Retinal pigment epithelial cell (primary cell): Measurements from ENCODE around the gene ORC5.

Source experiments
- DNase-seq: peaks from one replicate; pipeline ENCODE4 v3.0.0-alpha.2; 2010; ENCODE audit warnings: low read depth
- H3K4me3 ChIP-seq: 2 replicates; pipeline ENCODE4 v1.5.1; 2011; ENCODE audit warnings: mild to moderate bottlenecking, low read length, control low read depth, moderate library complexity
- TF ChIP-seq, protein P1 (sequence below): conservative IDR thresholded peaks from 2 replicates; pipeline ENCODE4 v1.5.1; 2011; ENCODE audit warnings: low read depth, low read length, control low read depth, inconsistent platforms

Gene ORC5

DNA sequence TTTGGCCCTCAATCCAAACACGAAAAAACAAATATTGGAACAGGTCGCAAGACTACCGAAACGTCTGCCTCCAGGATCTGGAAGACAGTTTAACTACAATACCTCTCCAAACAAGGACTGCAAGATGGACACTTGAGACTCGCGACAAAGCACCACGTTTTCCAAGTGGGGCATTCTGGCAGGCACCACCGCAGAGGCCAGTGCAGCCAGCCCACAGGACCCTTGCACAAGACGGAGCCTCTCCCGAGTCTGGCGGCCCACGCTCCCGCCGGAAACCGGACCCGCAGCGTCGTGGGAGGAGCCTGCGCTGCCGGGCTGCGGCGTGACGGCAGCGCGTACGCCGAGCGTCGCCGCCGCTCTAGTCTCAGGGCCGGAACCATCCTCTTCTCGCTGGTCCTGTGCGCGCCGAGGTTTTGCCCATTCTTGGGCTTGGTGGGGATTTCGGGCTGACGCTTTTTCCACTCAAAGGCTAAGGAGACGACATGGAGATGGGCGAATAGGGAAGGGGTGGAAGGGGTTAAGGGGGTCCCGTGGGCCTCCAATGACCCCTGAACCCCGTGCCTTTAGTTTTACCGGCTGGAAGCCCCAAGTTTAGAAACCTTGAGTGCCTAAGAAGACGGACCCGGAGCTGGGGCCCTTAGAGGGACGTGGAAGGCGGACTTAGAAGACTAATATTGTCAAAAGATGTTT, at the start of gene ORC5:
Gene ORC5 (minus strand): TSS at position 283 of the 690 bp plus-strand sequence. CDS start 109 bp downstream, at position 174.
- TF ChIP-seq, protein P1, sequence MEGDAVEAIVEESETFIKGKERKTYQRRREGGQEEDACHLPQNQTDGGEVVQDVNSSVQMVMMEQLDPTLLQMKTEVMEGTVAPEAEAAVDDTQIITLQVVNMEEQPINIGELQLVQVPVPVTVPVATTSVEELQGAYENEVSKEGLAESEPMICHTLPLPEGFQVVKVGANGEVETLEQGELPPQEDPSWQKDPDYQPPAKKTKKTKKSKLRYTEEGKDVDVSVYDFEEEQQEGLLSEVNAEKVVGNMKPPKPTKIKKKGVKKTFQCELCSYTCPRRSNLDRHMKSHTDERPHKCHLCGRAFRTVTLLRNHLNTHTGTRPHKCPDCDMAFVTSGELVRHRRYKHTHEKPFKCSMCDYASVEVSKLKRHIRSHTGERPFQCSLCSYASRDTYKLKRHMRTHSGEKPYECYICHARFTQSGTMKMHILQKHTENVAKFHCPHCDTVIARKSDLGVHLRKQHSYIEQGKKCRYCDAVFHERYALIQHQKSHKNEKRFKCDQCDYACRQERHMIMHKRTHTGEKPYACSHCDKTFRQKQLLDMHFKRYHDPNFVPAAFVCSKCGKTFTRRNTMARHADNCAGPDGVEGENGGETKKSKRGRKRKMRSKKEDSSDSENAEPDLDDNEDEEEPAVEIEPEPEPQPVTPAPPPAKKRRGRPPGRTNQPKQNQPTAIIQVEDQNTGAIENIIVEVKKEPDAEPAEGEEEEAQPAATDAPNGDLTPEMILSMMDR = no peak
- H3K4me3 ChIP-seq = peak within 1 kb of the TSS; percentile 99
- no peak for DNase-seq

DNA sequence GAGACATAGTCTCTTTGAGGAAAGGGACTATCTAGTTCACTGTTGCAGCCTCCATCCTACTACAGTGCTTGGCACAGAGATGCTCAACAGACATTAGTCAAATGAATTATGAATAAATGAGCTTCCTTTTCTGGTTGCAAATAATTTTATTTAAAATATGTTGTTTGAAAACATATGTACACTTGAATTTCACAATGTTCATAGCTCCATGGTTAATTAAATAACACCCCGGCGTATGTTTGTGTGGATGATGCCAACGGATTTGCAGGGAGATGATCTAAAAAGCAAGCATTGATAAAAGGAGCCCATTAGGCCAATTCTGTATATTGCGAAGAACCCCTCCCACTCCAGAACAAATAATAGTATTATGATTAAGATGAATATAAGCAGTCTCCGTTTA, 47.8 kb upstream of the ORC5 start:
- TF ChIP-seq, protein P1 = no peak
- no peak overlapping the region for H3K4me3 ChIP-seq
- no peak for DNase-seq

GRCh38 chr7:104255194-104255593, 47.4 kb upstream of the ORC5 start:
- TF ChIP-seq, protein P1 = no peak
- no peak overlapping the region for H3K4me3 ChIP-seq
- no peak for DNase-seq

DNA sequence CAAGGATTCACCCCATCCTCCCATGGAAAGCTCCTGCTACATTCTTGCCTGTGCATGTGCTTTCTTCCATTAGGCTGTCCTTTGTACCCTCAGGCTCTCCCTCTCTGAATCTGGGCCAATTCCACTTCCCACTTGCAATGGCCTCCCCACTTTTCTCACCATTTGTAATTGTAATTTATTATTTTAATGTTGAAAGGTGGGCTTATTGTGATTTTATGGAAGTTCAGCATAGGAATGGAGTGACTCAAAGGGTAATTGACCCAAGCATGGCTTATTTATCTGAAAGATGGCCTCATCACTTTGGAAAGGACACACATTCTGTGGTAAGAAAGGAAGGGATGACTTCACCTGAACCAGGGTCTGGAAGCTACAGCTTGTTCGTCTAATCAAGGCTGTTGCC, 46.9 kb upstream of the ORC5 start:
- DNase-seq = no peak

DNA sequence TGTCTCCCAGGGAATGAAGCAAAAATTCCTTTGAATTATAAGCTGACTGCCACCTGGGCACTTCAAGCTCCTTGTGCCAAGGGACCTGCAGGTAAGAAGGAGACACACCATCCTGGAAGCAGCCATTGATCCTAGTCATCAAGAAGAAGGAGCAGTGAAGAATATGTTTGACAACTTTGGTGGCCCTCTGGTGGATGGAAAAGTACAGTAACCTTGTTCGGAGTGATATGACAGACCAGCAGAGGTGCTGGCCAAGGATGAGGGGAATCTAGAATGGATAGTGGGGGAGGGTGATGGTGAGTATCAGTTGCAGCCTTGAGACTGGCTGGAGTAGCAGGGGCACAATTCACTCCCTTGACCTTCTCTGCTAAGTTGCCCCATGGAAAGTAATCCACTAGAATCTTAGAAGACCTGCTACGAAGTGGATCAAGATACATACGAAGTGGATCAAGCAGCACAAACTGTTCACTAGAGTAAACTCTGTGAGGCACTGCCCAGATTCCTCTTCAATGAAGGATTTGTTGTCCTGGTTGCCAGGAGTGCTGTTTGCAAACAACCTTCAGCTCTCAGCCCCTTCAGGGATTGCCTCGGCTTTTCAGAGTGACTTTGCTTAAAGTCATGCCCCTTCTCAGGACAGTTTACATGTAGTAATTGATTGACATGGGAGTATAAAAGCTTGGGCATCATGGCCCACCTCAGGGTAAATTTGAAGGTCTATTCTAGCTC, 44.8 kb upstream of the ORC5 start:
- H3K4me3 ChIP-seq = no peak overlapping the region
- no peak for DNase-seq
- TF ChIP-seq, protein P1 = peak; percentile 23

More for the DNA sequence above, 46.9 kb upstream of the ORC5 start:
- TF ChIP-seq, protein P1 = no peak
- no peak overlapping the region for H3K4me3 ChIP-seq

DNA sequence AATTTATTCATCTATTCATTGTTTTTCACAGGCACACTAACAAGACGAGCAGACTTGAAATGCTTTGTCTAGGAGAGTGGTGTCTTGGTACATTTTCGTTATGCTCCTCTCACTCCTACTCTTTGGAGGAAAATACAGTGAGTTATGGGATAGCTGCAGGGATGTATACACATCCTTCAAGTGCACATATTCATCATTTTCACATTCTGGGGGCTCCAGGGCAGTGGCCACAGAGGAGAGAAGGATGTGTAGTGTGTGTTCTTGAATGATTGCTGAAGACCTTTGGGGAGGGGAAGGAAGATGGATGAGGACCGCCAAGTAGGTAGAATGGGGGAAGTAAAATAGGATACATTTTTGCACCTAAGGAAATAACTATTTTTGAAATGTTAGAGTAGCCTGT, 34.8 kb upstream of the ORC5 start:
- no peak overlapping the region for H3K4me3 ChIP-seq
- no peak for DNase-seq
- TF ChIP-seq, protein P1 = no peak

DNA sequence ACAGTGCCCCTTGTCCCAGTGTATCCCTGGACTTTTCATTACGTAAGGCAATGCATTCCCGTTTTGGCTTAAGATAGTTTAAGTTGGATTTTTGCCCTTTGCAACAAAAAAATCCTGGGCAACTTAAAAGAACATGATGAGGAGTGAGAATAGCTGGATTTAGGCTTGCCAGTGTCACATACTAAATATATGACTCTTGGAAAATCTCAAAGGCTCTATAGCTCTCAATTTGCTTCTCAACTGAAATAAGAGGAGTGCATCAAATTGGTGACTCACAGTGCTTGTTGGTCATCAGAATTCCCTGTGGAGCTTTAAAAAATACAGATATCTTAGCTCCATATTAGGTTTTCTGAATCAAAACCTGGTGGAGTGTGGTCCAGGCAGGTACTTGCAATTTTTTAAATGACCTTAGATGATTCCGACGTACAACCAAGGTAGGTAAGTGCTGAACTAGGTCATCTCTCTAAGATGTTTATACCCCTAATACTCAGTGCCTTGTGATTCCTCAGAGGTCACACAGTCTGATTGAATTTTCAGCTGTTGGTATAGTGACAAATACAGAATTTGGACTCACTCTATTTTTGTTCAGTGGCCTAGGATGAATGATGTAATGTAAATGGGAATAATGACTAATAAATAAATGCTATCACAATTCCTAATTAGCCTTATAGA, 33.9 kb upstream of the ORC5 start:
- DNase-seq = no peak
- TF ChIP-seq, protein P1 = no peak

More for the DNA sequence above, 33.9 kb upstream of the ORC5 start:
- no peak overlapping the region for H3K4me3 ChIP-seq
